ENCODE data around the gene MAGEA4.

Gene MAGEA4

GRCh38 chrX:151929126-151929525 is 16.4 kb downstream of the MAGEA4 start:
- DNase-seq = no peak

- DNase-seq = no peak
Observed at GRCh38 chrX:151935358-151935757, 22.7 kb downstream of the MAGEA4 start.

DNA sequence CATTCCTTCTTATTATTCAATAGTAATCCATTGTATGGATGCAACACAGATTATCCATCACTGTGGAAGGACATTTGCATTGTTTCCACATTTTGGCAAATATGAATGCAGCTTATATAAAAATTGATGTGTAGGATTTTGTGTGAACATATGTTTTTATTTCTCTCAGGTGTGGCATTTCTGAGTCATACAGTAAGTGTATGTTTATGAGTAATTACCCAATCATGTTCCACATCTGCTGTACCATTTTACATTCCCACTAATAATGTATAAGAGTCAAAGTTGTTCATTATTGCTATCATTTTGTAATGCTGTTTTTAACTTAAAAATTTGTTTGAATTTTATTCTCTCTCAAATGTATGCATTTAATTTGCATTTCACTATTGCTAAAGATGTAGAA is 25.5 kb downstream of the MAGEA4 start:
- DNase-seq = no peak

DNA sequence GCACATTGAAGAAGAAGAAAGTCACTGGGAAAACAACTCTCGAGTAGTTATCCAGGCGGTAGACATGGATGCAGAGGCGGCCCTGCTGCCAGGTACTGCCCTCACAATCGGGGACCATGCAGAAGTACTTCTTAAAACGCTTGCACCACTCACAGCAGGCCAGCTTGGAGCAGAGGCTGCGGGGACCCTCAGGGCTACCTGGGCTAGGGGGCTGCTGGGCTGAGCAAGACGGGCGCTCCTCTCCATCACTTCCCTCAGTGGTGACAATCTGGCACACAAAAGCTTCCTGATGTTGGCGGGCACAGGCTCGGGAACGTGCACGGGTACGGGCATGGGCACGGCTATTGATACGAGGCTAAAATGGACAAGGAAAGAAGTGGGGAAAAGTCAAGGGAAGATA is 42.0 kb downstream of the MAGEA4 start:
- DNase-seq = no peak

GRCh38 chrX:151958101-151958500 is 45.4 kb downstream of the MAGEA4 start:
- DNase-seq = no peak

- DNase-seq = no peak
Observed at GRCh38 chrX:151962034-151962433, 49.3 kb downstream of the MAGEA4 start.

- no peak for DNase-seq
Observed at GRCh38 chrX:151966236-151966635, 53.5 kb downstream of the MAGEA4 start.

DNA sequence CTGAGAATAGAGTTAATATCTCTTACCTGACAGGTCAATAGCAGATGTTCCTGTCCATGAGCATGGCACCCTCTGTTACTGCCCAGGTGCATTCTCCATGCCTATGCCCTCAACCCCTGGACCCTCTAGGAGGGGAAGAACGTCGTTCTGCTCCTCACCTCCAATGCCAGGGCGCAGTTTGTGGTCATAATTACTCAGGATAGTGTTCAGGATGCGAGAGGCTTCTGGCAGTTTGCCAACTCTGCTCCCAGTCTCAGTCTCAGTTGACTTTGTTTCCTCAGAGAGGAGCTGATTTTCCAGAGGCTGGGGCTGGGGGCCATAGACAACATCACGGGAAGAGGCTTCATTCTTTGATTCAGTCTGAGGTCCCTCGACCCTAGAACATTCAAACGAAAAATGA is 57.3 kb downstream of the MAGEA4 start:
- DNase-seq = no peak

DNA sequence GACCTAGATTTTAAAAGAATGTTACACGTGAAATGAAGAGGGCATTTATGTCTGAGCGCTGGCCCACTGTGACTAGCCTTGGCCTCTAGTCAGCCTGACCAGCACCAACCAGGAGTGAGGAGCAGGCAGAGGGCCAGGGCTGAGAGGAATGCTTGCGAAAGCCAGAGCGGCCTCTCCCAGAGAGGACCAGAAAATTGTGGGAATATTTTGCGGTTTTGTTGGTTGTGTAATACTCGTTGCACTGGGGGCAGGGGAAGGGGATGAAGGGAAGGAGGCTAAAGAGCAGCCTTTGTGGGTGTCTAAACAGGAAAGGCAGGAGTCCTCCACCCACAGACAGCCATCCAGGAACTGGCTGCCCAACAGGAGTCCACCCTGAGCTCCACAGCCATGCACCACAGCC is 58.0 kb downstream of the MAGEA4 start:
- DNase-seq = no peak

DNA sequence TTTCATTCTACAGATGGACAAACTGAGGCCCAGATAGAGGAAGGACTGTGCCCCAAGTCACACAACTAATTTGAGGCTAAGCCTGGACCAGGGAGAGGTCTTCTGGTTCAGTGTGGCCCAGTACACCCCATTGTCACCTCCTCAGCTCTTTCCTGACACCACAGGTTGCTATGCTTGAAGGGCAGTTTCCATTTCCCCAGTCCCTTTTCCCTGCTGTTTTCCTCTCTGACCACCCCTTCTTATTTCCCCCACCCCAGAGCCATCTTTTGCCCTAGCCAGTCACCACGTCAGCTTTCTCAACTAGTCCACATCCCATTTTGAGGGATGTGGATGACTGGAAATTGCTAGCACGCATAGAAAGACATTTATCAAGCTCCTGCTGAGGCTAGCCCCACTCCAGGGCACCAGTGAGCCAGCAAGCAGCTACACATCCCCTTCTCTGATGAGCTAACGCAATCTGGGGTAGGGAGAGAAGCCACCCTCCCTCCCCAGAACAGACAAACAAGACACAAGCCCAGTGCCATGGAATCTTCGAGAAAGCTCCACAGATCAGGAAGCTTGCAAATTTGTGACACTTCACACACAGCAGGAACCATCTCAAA is 60.5 kb downstream of the MAGEA4 start:
- no peak for DNase-seq

DNA sequence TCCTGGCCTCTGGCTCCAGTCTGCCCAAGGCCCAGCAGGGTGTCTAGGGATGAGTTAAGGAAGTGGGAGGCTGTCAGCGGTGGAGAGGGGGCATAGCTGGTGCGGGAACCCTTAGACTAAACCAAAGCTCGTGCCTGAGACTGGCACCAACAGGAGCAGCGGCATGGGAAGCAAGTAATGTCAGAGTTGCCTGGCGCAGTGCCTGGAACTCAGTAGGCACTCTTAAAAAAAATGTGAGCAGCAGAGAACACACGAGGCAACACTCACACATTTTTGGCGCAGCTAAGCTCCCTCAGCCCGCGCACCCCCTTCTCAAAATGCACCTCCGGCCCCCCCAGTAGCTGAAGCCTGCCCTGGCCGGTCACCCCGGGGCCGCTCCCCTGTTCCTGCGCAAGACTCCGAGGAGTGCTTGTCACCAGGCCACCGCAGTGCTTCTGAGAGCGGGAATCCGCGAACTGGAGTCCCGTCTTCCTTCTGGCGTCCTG is 61.2 kb downstream of the MAGEA4 start:
- no peak for DNase-seq
